HK-2 (cell line): ENCODE data around the gene RNF144B.
"Not testable (repeated sequence)": the region's sequence is repeated elsewhere in the genome, so short reads cannot be mapped to it uniquely, and the experiment has no call there.

Experiments
- DNase-seq: peaks from one replicate; pipeline ENCODE4 v3.0.0-alpha.2; 2018; ENCODE audit not compliant: unreplicated experiment

Gene RNF144B

GRCh38 chr6:18371656-18372055 lies 15.5 kb upstream of the RNF144B start:
- no peak for DNase-seq

GRCh38 chr6:18380158-18380836 lies 6.9 kb upstream of the RNF144B start:
- DNase-seq = no peak

GRCh38 chr6:18380851-18381250 lies 6.3 kb upstream of the RNF144B start:
- no peak for DNase-seq

GRCh38 chr6:18383441-18383840 lies 3.7 kb upstream of the RNF144B start:
- DNase-seq = no peak

GRCh38 chr6:18384621-18385020 lies 2.5 kb upstream of the RNF144B start:
- DNase-seq = no peak

GRCh38 chr6:18386298-18386976 lies 713 bp upstream of the RNF144B start:
- DNase-seq = no peak

GRCh38 chr6:18388271-18388670 lies 1.1 kb downstream of the RNF144B start:
- no peak for DNase-seq

- DNase-seq = no peak
Observed at GRCh38 chr6:18388942-18389341, 1.8 kb downstream of the RNF144B start.

GRCh38 chr6:18389479-18389878 lies 2.3 kb downstream of the RNF144B start:
- no peak for DNase-seq

GRCh38 chr6:18390476-18390875 lies 3.3 kb downstream of the RNF144B start:
- no peak for DNase-seq

- DNase-seq = no peak
Observed at GRCh38 chr6:18391023-18391422, 3.9 kb downstream of the RNF144B start.

- no peak for DNase-seq
Observed at GRCh38 chr6:18392346-18392877, 5.3 kb downstream of the RNF144B start.

GRCh38 chr6:18393698-18394097 lies 6.5 kb downstream of the RNF144B start:
- DNase-seq = no peak

GRCh38 chr6:18395177-18395855 lies 8.2 kb downstream of the RNF144B start:
- no peak for DNase-seq

GRCh38 chr6:18395856-18396197 lies 8.7 kb downstream of the RNF144B start:
- no peak for DNase-seq

- no peak for DNase-seq
Observed at GRCh38 chr6:18397701-18398100, 10.6 kb downstream of the RNF144B start.

GRCh38 chr6:18398225-18398624 lies 11.1 kb downstream of the RNF144B start:
- not testable (repeated sequence) for DNase-seq

- DNase-seq = no peak
Observed at GRCh38 chr6:18400831-18401446, 13.8 kb downstream of the RNF144B start.

- not testable (repeated sequence) for DNase-seq
Observed at GRCh38 chr6:18404965-18405364, 17.8 kb downstream of the RNF144B start.

GRCh38 chr6:18405477-18406293 lies 18.5 kb downstream of the RNF144B start:
- peak; percentile 27 for DNase-seq

GRCh38 chr6:18406955-18407749 lies 20.0 kb downstream of the RNF144B start:
- no peak for DNase-seq
